Panc1 (cell line): ENCODE data around the gene RGS3.

Source experiments
- SIN3A ChIP-seq: IDR thresholded peaks from 2 replicates; pipeline ENCODE4 v1.6.1; 2012; ENCODE audit warnings: low read depth, mild to moderate bottlenecking, low read length, moderate library complexity, borderline replicate concordance; ENCODE audit not compliant: insufficient read depth
- TF ChIP-seq, protein P1 (sequence below): fragments of 450-650 bp; IDR thresholded peaks from 2 replicates; pipeline ENCODE4 v1.5.1; 2017; ENCODE audit warnings: mild to moderate bottlenecking

DNA sequence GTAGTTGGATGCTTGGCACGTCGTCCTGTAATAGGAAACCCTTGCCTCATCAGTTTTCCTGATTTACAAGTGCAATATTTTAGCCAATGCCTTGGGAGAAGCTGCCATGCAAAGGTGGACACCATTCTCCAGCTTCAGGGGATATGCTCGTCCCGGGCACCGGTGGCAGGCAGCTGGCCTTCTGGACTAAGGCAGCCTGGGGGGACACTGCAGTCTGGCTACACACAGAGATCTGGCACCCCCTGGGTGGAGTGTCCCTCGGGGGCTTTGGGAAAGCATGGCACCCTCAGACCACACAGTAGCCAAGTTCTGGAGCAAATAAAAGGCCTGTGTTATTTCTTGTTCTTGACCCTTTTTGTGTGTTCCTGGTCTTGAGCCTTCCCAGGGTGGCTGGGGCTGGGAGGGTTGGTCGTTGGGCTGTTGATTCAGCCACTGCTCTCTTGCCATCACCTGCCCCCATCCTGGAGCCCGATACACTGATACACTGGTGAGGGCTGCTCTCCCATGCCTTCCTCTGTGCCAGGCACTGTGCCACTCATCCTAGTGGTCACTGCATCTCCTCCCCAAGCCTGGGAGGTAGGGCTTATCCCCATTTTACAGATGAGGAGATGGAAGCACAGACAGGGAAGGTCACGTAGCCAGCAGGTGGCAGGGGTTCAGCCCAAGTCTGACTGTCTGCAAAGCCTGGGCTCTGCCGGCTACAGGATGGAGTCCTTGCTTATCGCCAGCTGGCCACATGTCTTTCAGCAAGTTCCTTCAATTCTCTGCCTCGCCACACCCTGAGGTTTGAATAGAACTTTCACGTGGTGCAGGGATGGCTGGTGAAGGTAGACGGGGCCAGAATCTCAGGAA, 134.1 kb downstream of the RGS3 start:
- TF ChIP-seq, protein P1, sequence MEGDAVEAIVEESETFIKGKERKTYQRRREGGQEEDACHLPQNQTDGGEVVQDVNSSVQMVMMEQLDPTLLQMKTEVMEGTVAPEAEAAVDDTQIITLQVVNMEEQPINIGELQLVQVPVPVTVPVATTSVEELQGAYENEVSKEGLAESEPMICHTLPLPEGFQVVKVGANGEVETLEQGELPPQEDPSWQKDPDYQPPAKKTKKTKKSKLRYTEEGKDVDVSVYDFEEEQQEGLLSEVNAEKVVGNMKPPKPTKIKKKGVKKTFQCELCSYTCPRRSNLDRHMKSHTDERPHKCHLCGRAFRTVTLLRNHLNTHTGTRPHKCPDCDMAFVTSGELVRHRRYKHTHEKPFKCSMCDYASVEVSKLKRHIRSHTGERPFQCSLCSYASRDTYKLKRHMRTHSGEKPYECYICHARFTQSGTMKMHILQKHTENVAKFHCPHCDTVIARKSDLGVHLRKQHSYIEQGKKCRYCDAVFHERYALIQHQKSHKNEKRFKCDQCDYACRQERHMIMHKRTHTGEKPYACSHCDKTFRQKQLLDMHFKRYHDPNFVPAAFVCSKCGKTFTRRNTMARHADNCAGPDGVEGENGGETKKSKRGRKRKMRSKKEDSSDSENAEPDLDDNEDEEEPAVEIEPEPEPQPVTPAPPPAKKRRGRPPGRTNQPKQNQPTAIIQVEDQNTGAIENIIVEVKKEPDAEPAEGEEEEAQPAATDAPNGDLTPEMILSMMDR: no peak
- TF ChIP-seq SIN3A: no peak
